Measurements from ENCODE around the gene HOXB7.

HOXB7 gene

GRCh38 chr17:48643697-48644012, 32.8 kb upstream of the HOXB7 start:
- H3K9ac ChIP-seq (ENCODE audit: low read depth in 1 of 2, low read length in 2 of 2) = no peak overlapping the region
- no peaks in the 10 kb centered on the region for H3K9me3 ChIP-seq (ENCODE audit: control insufficient read depth in 1 of 2, low read length in 2 of 2)
- no peaks in the 10 kb centered on the region for H3K36me3 ChIP-seq (ENCODE audit: control insufficient read depth in 1 of 2, insufficient read depth in 2 of 2, low read length in 2 of 2)
- H3K4me1 ChIP-seq (ENCODE audit: control insufficient read depth in 1 of 2, insufficient read depth in 2 of 2, low read length in 2 of 2) = peaks cover 0 to 12% of the 10 kb centered on the region in 2 donors
- H3K27me3 ChIP-seq (ENCODE audit: control insufficient read depth in 1 of 2, insufficient read depth in 2 of 2, low read length in 2 of 2) = peaks cover 92 to 96% of the 10 kb centered on the region in 2 donors
- H3K27ac ChIP-seq (ENCODE audit: low read depth, low read length) = no peak overlapping the region
- no peak overlapping the region for H3K4me3 ChIP-seq (ENCODE audit: low read depth in 1 of 2, low read length in 2 of 2)

- peaks cover 0 to 12% of the 10 kb centered on the region in 2 donors for H3K4me1 ChIP-seq (ENCODE audit: control insufficient read depth in 1 of 2, insufficient read depth in 2 of 2, low read length in 2 of 2)
- no peaks in the 10 kb centered on the region for H3K36me3 ChIP-seq (ENCODE audit: control insufficient read depth in 1 of 2, insufficient read depth in 2 of 2, low read length in 2 of 2)
- H3K27ac ChIP-seq (ENCODE audit: low read depth, low read length) = no peak overlapping the region
- H3K9me3 ChIP-seq (ENCODE audit: control insufficient read depth in 1 of 2, low read length in 2 of 2) = no peaks in the 10 kb centered on the region
- H3K9ac ChIP-seq (ENCODE audit: low read depth in 1 of 2, low read length in 2 of 2) = no peak overlapping the region
- H3K4me3 ChIP-seq (ENCODE audit: low read depth in 1 of 2, low read length in 2 of 2) = no peak overlapping the region
- H3K27me3 ChIP-seq (ENCODE audit: control insufficient read depth in 1 of 2, insufficient read depth in 2 of 2, low read length in 2 of 2) = peaks cover 94 to 96% of the 10 kb centered on the region in 2 donors
Observed at GRCh38 chr17:48642843-48643696, 32.3 kb upstream of the HOXB7 start.

- H3K27me3 ChIP-seq (ENCODE audit: control insufficient read depth in 1 of 2, insufficient read depth in 2 of 2, low read length in 2 of 2) = peaks cover 94 to 99% of the 10 kb centered on the region in 2 donors
Observed at GRCh38 chr17:48642059-48642842, 31.4 kb upstream of the HOXB7 start.

GRCh38 chr17:48641541-48642058, 30.8 kb upstream of the HOXB7 start:
- no peaks in the 10 kb centered on the region for H3K9me3 ChIP-seq (ENCODE audit: control insufficient read depth in 1 of 2, low read length in 2 of 2)
- H3K27me3 ChIP-seq (ENCODE audit: control insufficient read depth in 1 of 2, insufficient read depth in 2 of 2, low read length in 2 of 2) = peaks cover 96 to 99% of the 10 kb centered on the region in 2 donors
- no peak overlapping the region for H3K4me3 ChIP-seq (ENCODE audit: low read depth in 1 of 2, low read length in 2 of 2)
- no peaks in the 10 kb centered on the region for H3K36me3 ChIP-seq (ENCODE audit: control insufficient read depth in 1 of 2, insufficient read depth in 2 of 2, low read length in 2 of 2)
- H3K4me1 ChIP-seq (ENCODE audit: control insufficient read depth in 1 of 2, insufficient read depth in 2 of 2, low read length in 2 of 2) = peaks cover 0 to 5% of the 10 kb centered on the region in 2 donors
- no peak overlapping the region for H3K27ac ChIP-seq (ENCODE audit: low read depth, low read length)
- no peak overlapping the region for H3K9ac ChIP-seq (ENCODE audit: low read depth in 1 of 2, low read length in 2 of 2)

More at GRCh38 chr17:48642059-48642842, 31.4 kb upstream of the HOXB7 start:
- Histone ChIP-seq H3K27ac (ENCODE audit: low read depth, low read length) (no peak overlapping the region), H3K9me3 (ENCODE audit: control insufficient read depth in 1 of 2, low read length in 2 of 2) (no peaks in the 10 kb centered on the region), H3K4me1 (ENCODE audit: control insufficient read depth in 1 of 2, insufficient read depth in 2 of 2, low read length in 2 of 2) (peaks cover 0 to 7% of the 10 kb centered on the region in 2 donors), H3K9ac (ENCODE audit: low read depth in 1 of 2, low read length in 2 of 2) (no peak overlapping the region), H3K36me3 (ENCODE audit: control insufficient read depth in 1 of 2, insufficient read depth in 2 of 2, low read length in 2 of 2) (no peaks in the 10 kb centered on the region), H3K4me3 (ENCODE audit: low read depth in 1 of 2, low read length in 2 of 2) (no peak overlapping the region)

GRCh38 chr17:48640858-48641180, 30.0 kb upstream of the HOXB7 start:
- no peaks in the 10 kb centered on the region for H3K4me1 ChIP-seq (ENCODE audit: control insufficient read depth in 1 of 2, insufficient read depth in 2 of 2, low read length in 2 of 2)
- no peaks in the 10 kb centered on the region for H3K36me3 ChIP-seq (ENCODE audit: control insufficient read depth in 1 of 2, insufficient read depth in 2 of 2, low read length in 2 of 2)
- H3K9ac ChIP-seq (ENCODE audit: low read depth in 1 of 2, low read length in 2 of 2) = no peak overlapping the region
- no peaks in the 10 kb centered on the region for H3K9me3 ChIP-seq (ENCODE audit: control insufficient read depth in 1 of 2, low read length in 2 of 2)
- H3K4me3 ChIP-seq (ENCODE audit: low read depth in 1 of 2, low read length in 2 of 2) = no peak overlapping the region
- peaks cover 91 to 99% of the 10 kb centered on the region in 2 donors for H3K27me3 ChIP-seq (ENCODE audit: control insufficient read depth in 1 of 2, insufficient read depth in 2 of 2, low read length in 2 of 2)
- no peak overlapping the region for H3K27ac ChIP-seq (ENCODE audit: low read depth, low read length)

GRCh38 chr17:48639982-48640857, 29.4 kb upstream of the HOXB7 start:
- Histone ChIP-seq H3K9ac (ENCODE audit: low read depth in 1 of 2, low read length in 2 of 2) (no peak overlapping the region), H3K4me3 (ENCODE audit: low read depth in 1 of 2, low read length in 2 of 2) (no peak overlapping the region), H3K4me1 (ENCODE audit: control insufficient read depth in 1 of 2, insufficient read depth in 2 of 2, low read length in 2 of 2) (no peaks in the 10 kb centered on the region), H3K9me3 (ENCODE audit: control insufficient read depth in 1 of 2, low read length in 2 of 2) (no peaks in the 10 kb centered on the region), H3K27ac (ENCODE audit: low read depth, low read length) (no peak overlapping the region), H3K27me3 (ENCODE audit: control insufficient read depth in 1 of 2, insufficient read depth in 2 of 2, low read length in 2 of 2) (peaks cover 91 to 99% of the 10 kb centered on the region in 2 donors), H3K36me3 (ENCODE audit: control insufficient read depth in 1 of 2, insufficient read depth in 2 of 2, low read length in 2 of 2) (no peaks in the 10 kb centered on the region)

GRCh38 chr17:48639136-48639535, 28.3 kb upstream of the HOXB7 start:
- Histone ChIP-seq H3K4me1 (ENCODE audit: control insufficient read depth in 1 of 2, insufficient read depth in 2 of 2, low read length in 2 of 2) (no peaks in the 10 kb centered on the region), H3K27me3 (ENCODE audit: control insufficient read depth in 1 of 2, insufficient read depth in 2 of 2, low read length in 2 of 2) (peaks cover 89 to 99% of the 10 kb centered on the region in 2 donors), H3K9ac (ENCODE audit: low read depth in 1 of 2, low read length in 2 of 2) (no peak overlapping the region), H3K36me3 (ENCODE audit: control insufficient read depth in 1 of 2, insufficient read depth in 2 of 2, low read length in 2 of 2) (no peaks in the 10 kb centered on the region), H3K9me3 (ENCODE audit: control insufficient read depth in 1 of 2, low read length in 2 of 2) (no peaks in the 10 kb centered on the region), H3K27ac (ENCODE audit: low read depth, low read length) (no peak overlapping the region), H3K4me3 (ENCODE audit: low read depth in 1 of 2, low read length in 2 of 2) (no peak overlapping the region)

- Histone ChIP-seq H3K27me3 (ENCODE audit: control insufficient read depth in 1 of 2, insufficient read depth in 2 of 2, low read length in 2 of 2) (peaks cover 88 to 95% of the 10 kb centered on the region in 2 donors), H3K9ac (ENCODE audit: low read depth in 1 of 2, low read length in 2 of 2) (no peak overlapping the region), H3K4me3 (ENCODE audit: low read depth in 1 of 2, low read length in 2 of 2) (no peak overlapping the region)
Observed at GRCh38 chr17:48637323-48638260, 26.8 kb upstream of the HOXB7 start.

More at GRCh38 chr17:48637323-48638260, 26.8 kb upstream of the HOXB7 start:
- H3K9me3 ChIP-seq (ENCODE audit: control insufficient read depth in 1 of 2, low read length in 2 of 2) = no peaks in the 10 kb centered on the region
- no peak overlapping the region for H3K27ac ChIP-seq (ENCODE audit: low read depth, low read length)
- H3K4me1 ChIP-seq (ENCODE audit: control insufficient read depth in 1 of 2, insufficient read depth in 2 of 2, low read length in 2 of 2) = no peaks in the 10 kb centered on the region
- no peaks in the 10 kb centered on the region for H3K36me3 ChIP-seq (ENCODE audit: control insufficient read depth in 1 of 2, insufficient read depth in 2 of 2, low read length in 2 of 2)
